Psoas muscle (tissue), 8 donors: ENCODE data around the gene PDCD11. TPM values are rescaled to one million over a fixed set of nuclear protein-coding genes. Genes with fewer than 3 reads are reported as not detected.

Experiments
- ATAC-seq, 4 donors: fragments of 200-7000 bp; cut with Tn5 transposase; one replicate each; pipeline ENCODE4 v1.9.1; 2020; ENCODE audit warnings: moderate library complexity in 3 of 4, mild to moderate bottlenecking in 2 of 4
- DNase-seq, 2 donors: peaks; one replicate each; pipeline ENCODE4 v3.0.0-alpha.2; 2020
- H3K27ac ChIP-seq: fragments of 200-600 bp; one replicate; pipeline ENCODE4 v1.8.0; 2022
- H3K27me3 ChIP-seq, 3 donors: fragments of 200-600 bp in 1 of 3; one replicate each; pipeline versions ENCODE4 v1.6.1 to v1.8.0; 2013 to 2022; ENCODE audit warnings: low read length in 2 of 3, mild to moderate bottlenecking in 2 of 3, moderate library complexity in 1 of 3; ENCODE audit not compliant: insufficient read depth in 3 of 3
- H3K36me3 ChIP-seq, 2 donors: fragments of 200-600 bp in 1 of 2; one replicate each; pipeline versions ENCODE4 v1.6.1 to v1.8.0; 2013 to 2022; ENCODE audit warnings: low read depth in 1 of 2, mild to moderate bottlenecking in 1 of 2, moderate library complexity in 1 of 2; ENCODE audit not compliant: insufficient read depth in 1 of 2
- H3K4me1 ChIP-seq: fragments of 200-600 bp; one replicate; pipeline ENCODE4 v1.8.0; 2022
- H3K4me3 ChIP-seq: fragments of 200-600 bp; one replicate; pipeline ENCODE4 v1.8.0; 2022; ENCODE audit warnings: mild to moderate bottlenecking
- H3K9me3 ChIP-seq: fragments of 200-600 bp; one replicate; pipeline ENCODE4 v1.8.0; 2022
- CTCF ChIP-seq: fragments of 200-600 bp; IDR thresholded peaks from one replicate; pipeline ENCODE4 v1.8.0; 2022; ENCODE audit warnings: antibody characterized with exemption
- WGBS, 3 donors: extraction: QIAGEN DNeasy Blood & Tissue Kit; methylation state at CpG; one replicate each; pipeline versions ENCODE4 v1.1.6 to v1.1.7; 2013; 5-methylcytosine and 5-hydroxymethylcytosine counted together
- intact Hi-C, 2 donors: fragments of 100-400 bp; cut with DNase I; formaldehyde crosslinking; loops; one replicate each; pipeline versions ENCODE4 v1.11.0 to v1.14.2; 2022
- polyA plus RNA-seq, 3 donors: library from polyadenylated mRNA; stranded (reverse); fragments of 200-250 nt; gene quantifications; one replicate each; pipeline ENCODE4 v1.2.3, GENCODE V29; 2013
- total RNA-seq, 4 donors: library from RNA; stranded (reverse); fragmentation: NEBNext Ultra II Directional in 2 of 4; extraction: Animal tissue kit (Norgen Biotek cat#: 25700) in 2 of 4; gene quantifications; one replicate each; pipeline versions ENCODE4 v1.2.1 to v1.2.4, GENCODE V29; 2021 to 2023
- donor health status: healthy with polysubstance abuse.
- donor health status: DM: no; HTN: no; CAD: no; lungs with moderate emphysema.
- donor health status: Bipolar disorder and iron deficiency.
- donor health status: healthy.
- donor health status: DM: yes; HTN: yes; CAD: no.
- donor health status: DM: no; HTN: no; CAD: no.
- donor health status: DM: no; HTN: no; CAD: no.
- donor health status: DM: yes; HTN: yes; CAD: no.

Gene PDCD11
- total and polyA plus RNA-seq, 7 donors = 13.1 to 34.7 (median 24.1) TPM

GRCh38 chr10:103487410-103487708 lies 90.9 kb downstream of the PDCD11 start:
- WGBS, 3 donors = 86 to 87% (median 86%) methylated on average over 2 of the region's 2 CpGs
- no peaks in the 10 kb centered on the region for H3K27me3 ChIP-seq
- H3K9me3 ChIP-seq = no peaks in the 10 kb centered on the region
- no peak overlapping the region for H3K4me3 ChIP-seq
- no peak overlapping the region for H3K27ac ChIP-seq
- no peaks in the 10 kb centered on the region for H3K4me1 ChIP-seq
- no peaks in the 10 kb centered on the region for H3K36me3 ChIP-seq
- intact Hi-C loops = no loop called here
- TF ChIP-seq CTCF = no peak
- no peak for ATAC-seq
- DNase-seq = no peak

GRCh38 chr10:103490986-103491314 lies 94.5 kb downstream of the PDCD11 start:
- H3K4me1 ChIP-seq = peaks cover 5% of the 10 kb centered on the region
- 86 to 100% (median 94%) methylated on average over 1 of the region's 1 CpG for WGBS, 3 donors
- no peaks in the 10 kb centered on the region for H3K9me3 ChIP-seq
- H3K27me3 ChIP-seq = peaks cover 0 to 34% (median 4%) of the 10 kb centered on the region in 3 donors
- TF ChIP-seq CTCF = no peak
- DNase-seq (peak in 1 of 2 donors; percentile 10), ATAC-seq (no peak)
- no peak overlapping the region for H3K4me3 ChIP-seq
- no peak overlapping the region for H3K27ac ChIP-seq
- intact Hi-C loops = no loop called here
- H3K36me3 ChIP-seq = no peaks in the 10 kb centered on the region

GRCh38 chr10:103491729-103492364 lies 95.4 kb downstream of the PDCD11 start:
- no peaks in the 10 kb centered on the region for H3K36me3 ChIP-seq
- no peak for TF ChIP-seq CTCF

GRCh38 chr10:103492655-103493261 lies 96.3 kb downstream of the PDCD11 start:
- Histone ChIP-seq H3K4me1 (peaks cover 5% of the 10 kb centered on the region), H3K27ac (no peak overlapping the region), H3K27me3 (peaks cover 0 to 36% (median 4%) of the 10 kb centered on the region in 3 donors), H3K4me3 (peak overlapping the region; percentile 72), H3K36me3 (no peaks in the 10 kb centered on the region), H3K9me3 (no peaks in the 10 kb centered on the region)
- ATAC-seq (no peak), DNase-seq (peak in 1 of 2 donors; percentile 9)
- no peak for TF ChIP-seq CTCF
- intact Hi-C loops = loop anchor here in 1 of 2 donors (1.0 kb wide), 1 partner anchor 38 kb away; no protein-coding TSS in a partner anchor
- 72 to 78% (median 74%) methylated on average over 5 of the region's 5 CpGs for WGBS, 3 donors

More at GRCh38 chr10:103491729-103492364, 95.4 kb downstream of the PDCD11 start:
- no peaks in the 10 kb centered on the region for H3K9me3 ChIP-seq
- DNase-seq = peak in 1 of 2 donors; percentile 56
- 46 to 52% (median 47%) methylated on average over 7 of the region's 7 CpGs for WGBS, 3 donors
- intact Hi-C loops = loop anchor here in 1 of 2 donors (1.0 kb wide), 1 partner anchor 38 kb away; no protein-coding TSS in a partner anchor
- no peak overlapping the region for H3K4me3 ChIP-seq
- H3K4me1 ChIP-seq = peaks cover 5% of the 10 kb centered on the region
- peak; percentile 67 to 86 (median 76) for ATAC-seq
- H3K27ac ChIP-seq = no peak overlapping the region
- H3K27me3 ChIP-seq = peaks cover 0 to 36% (median 4%) of the 10 kb centered on the region in 3 donors
